Testis (tissue), 3 donors: ENCODE results near the gene KRT7. TPM values are rescaled to one million over a fixed set of nuclear protein-coding genes. Genes with fewer than 3 reads are reported as not detected.
A peak's percentile ranks its signal among the peaks of the same experiment; 100 is the strongest.

Experiments
- DNase-seq: peaks from one replicate; pipeline ENCODE4 v3.0.0-alpha.2; 2019
- H3K27ac ChIP-seq, 2 donors: fragments of 200-600 bp; sonication (generic); one replicate each; pipeline ENCODE4 v1.5.1; 2019
- H3K27me3 ChIP-seq: fragments of 200-600 bp; sonication (generic); one replicate; pipeline ENCODE4 v1.5.1; 2019
- H3K36me3 ChIP-seq: fragments of 200-600 bp; sonication (generic); one replicate; pipeline ENCODE4 v1.5.1; 2017; ENCODE audit warnings: low read depth; ENCODE audit errors: missing control alignments
- H3K4me1 ChIP-seq: fragments of 200-600 bp; sonication (generic); one replicate; pipeline ENCODE4 v1.5.1; 2019
- H3K4me3 ChIP-seq, 2 donors: fragments of 200-600 bp; sonication (generic); one replicate each; pipeline ENCODE4 v1.5.1; 2017 to 2019
- H3K9me3 ChIP-seq: fragments of 200-600 bp; sonication (generic); one replicate; pipeline ENCODE4 v1.5.1; 2017
- CTCF ChIP-seq, 3 experiments: fragments of 450-650 bp in 2 of 3; fragments of 200-600 bp in 1 of 3; sonication (generic) in 1 of 3; IDR thresholded peaks; one replicate each; pipeline ENCODE4 v1.5.1; 2016 to 2019; ENCODE audit warnings: antibody characterized with exemption in 3 of 3, mild to moderate bottlenecking in 2 of 3, moderate library complexity in 1 of 3
- POLR2A ChIP-seq: fragments of 450-650 bp; IDR thresholded peaks from one replicate; pipeline ENCODE4 v1.6.1; 2017; ENCODE audit warnings: antibody characterized with exemption, mild to moderate bottlenecking, moderate library complexity
- WGBS, 2 donors: methylation state at CpG; one replicate each; pipeline ENCODE4 v1.1.5; 2018; 5-methylcytosine and 5-hydroxymethylcytosine counted together
- intact Hi-C: fragments of 100-400 bp; cut with DNase I; formaldehyde crosslinking; loops from one replicate; pipeline ENCODE4 v1.15.1; 2023; ENCODE audit warnings: low total_unique reads
- polyA plus RNA-seq: library from polyadenylated mRNA; stranded (reverse); fragments of 350-450 nt; fragmentation: Illumina TruSeq; extraction: RNeasy Lipid Tissue Mini Kit (QIAGEN cat#74804); gene quantifications from one replicate; pipeline ENCODE4 v1.2.3, GENCODE V29; 2014; ENCODE audit warnings: low read depth, low replicate concordance; ENCODE audit not compliant: insufficient read depth
- total RNA-seq, 2 donors: library from RNA; depleted of rRNA; stranded (reverse); fragments of >200 nt; gene quantifications; one replicate each; pipeline ENCODE4 v1.2.3, GENCODE V29; 2016

Gene KRT7
- total and polyA plus RNA-seq, 3 donors from 2014 or later = 3.3 to 19.3 (median 6.9) TPM

GRCh38 chr12:52218001-52218400 is 15.0 kb upstream of the KRT7 start:
- WGBS, 2 donors = 78 to 89% methylated on average over 4 of the region's 4 CpGs
- DNase-seq = no peak
- Histone ChIP-seq H3K4me3 (no peak overlapping the region), H3K9me3 (no peaks in the 10 kb centered on the region), H3K36me3 (no peaks in the 10 kb centered on the region), H3K27me3 (no peaks in the 10 kb centered on the region), H3K4me1 (peaks cover 8% of the 10 kb centered on the region), H3K27ac (no peak overlapping the region)
- intact Hi-C loops = no loop called here
- TF ChIP-seq CTCF (IDR thresholded peaks at IDR 0.05) = no peak
- no peak for TF ChIP-seq POLR2A

- Histone ChIP-seq H3K27ac (no peak overlapping the region), H3K9me3 (no peaks in the 10 kb centered on the region), H3K4me3 (no peak overlapping the region), H3K27me3 (no peaks in the 10 kb centered on the region), H3K36me3 (no peaks in the 10 kb centered on the region), H3K4me1 (peaks cover 8% of the 10 kb centered on the region)
- TF ChIP-seq CTCF (IDR thresholded peaks at IDR 0.05) (no peak), POLR2A (no peak)
- DNase-seq = no peak
- intact Hi-C loops = no loop called here
- WGBS, 2 donors = 89 to 91% methylated on average over 3 of the region's 3 CpGs
Observed at GRCh38 chr12:52220477-52220876, 12.6 kb upstream of the KRT7 start.

GRCh38 chr12:52221070-52221781 is 11.8 kb upstream of the KRT7 start:
- Histone ChIP-seq H3K4me3 (no peak overlapping the region), H3K36me3 (no peaks in the 10 kb centered on the region), H3K27me3 (no peaks in the 10 kb centered on the region), H3K4me1 (peaks cover 8% of the 10 kb centered on the region), H3K9me3 (no peaks in the 10 kb centered on the region), H3K27ac (no peak overlapping the region)
- no peak for TF ChIP-seq POLR2A
- no peak for TF ChIP-seq CTCF (IDR thresholded peaks at IDR 0.05)
- WGBS, 2 donors = 93 to 94% methylated on average over 4 of the region's 4 CpGs
- intact Hi-C loops = no loop called here
- no peak for DNase-seq

GRCh38 chr12:52221912-52222457 is 11.1 kb upstream of the KRT7 start:
- peaks cover 6% of the 10 kb centered on the region for H3K4me1 ChIP-seq
- WGBS, 2 donors = 35 to 50% methylated on average over 8 of the region's 8 CpGs
- peak in 2 of 3 experiments; percentile 10 to 13 for TF ChIP-seq CTCF (IDR thresholded peaks at IDR 0.05)
- no peak for TF ChIP-seq POLR2A
- intact Hi-C loops = no loop called here
- H3K27ac ChIP-seq = no peak overlapping the region
- H3K4me3 ChIP-seq = no peak overlapping the region
- no peaks in the 10 kb centered on the region for H3K36me3 ChIP-seq
- DNase-seq = peak; percentile 67
- no peaks in the 10 kb centered on the region for H3K27me3 ChIP-seq
- H3K9me3 ChIP-seq = no peaks in the 10 kb centered on the region

- DNase-seq = no peak
- WGBS, 2 donors = 88 to 94% methylated on average over 4 of the region's 4 CpGs
- no peaks in the 10 kb centered on the region for H3K9me3 ChIP-seq
Observed at GRCh38 chr12:52222692-52223091, 10.4 kb upstream of the KRT7 start.

More at GRCh38 chr12:52222692-52223091, 10.4 kb upstream of the KRT7 start:
- H3K27ac ChIP-seq = no peak overlapping the region
- H3K4me3 ChIP-seq = no peak overlapping the region
- intact Hi-C loops = no loop called here
- TF ChIP-seq POLR2A (no peak), CTCF (IDR thresholded peaks at IDR 0.05) (no peak)
- no peaks in the 10 kb centered on the region for H3K36me3 ChIP-seq
- no peaks in the 10 kb centered on the region for H3K27me3 ChIP-seq
- no peaks in the 10 kb centered on the region for H3K4me1 ChIP-seq
